GM12878 (cell line): ENCODE data around the gene NDUFA13.

Source experiments
- BMI1 ChIP-seq: fragments of 450-650 bp; IDR thresholded peaks from 2 replicates; pipeline ENCODE4 v1.6.1; 2016; ENCODE audit warnings: mild to moderate bottlenecking, moderate library complexity, borderline replicate concordance
- CHD2 ChIP-seq: IDR thresholded peaks from 2 replicates; pipeline ENCODE4 v1.6.1; 2011; ENCODE audit warnings: low read depth, low read length, improper control_type of control experiment, borderline replicate concordance
- E2F4 ChIP-seq: IDR thresholded peaks from 2 replicates; pipeline ENCODE4 v1.6.1; 2012; ENCODE audit warnings: low read depth, low read length, improper control_type of control experiment
- POLR2A ChIP-seq: IDR thresholded peaks from 2 replicates; pipeline ENCODE4 v1.6.1; 2011; ENCODE audit warnings: low read depth, mild to moderate bottlenecking, low read length
- RUNX3 ChIP-seq: IDR thresholded peaks from 2 replicates; pipeline ENCODE4 v1.6.1; 2012; ENCODE audit warnings: low read length, inconsistent platforms
- ZNF274 ChIP-seq: IDR thresholded peaks from one replicate; pipeline ENCODE4 v1.8.0; 2011; ENCODE audit not compliant: insufficient read length, insufficient read depth
- TF ChIP-seq, protein P1 (sequence below), 3 experiments: IDR thresholded peaks in 2 of 3; conservative IDR thresholded peaks in 1 of 3; 2 replicates each; pipeline ENCODE4 v1.5.1; 2011; ENCODE audit warnings: low read depth in 3 of 3, low read length in 3 of 3, mild to moderate bottlenecking in 3 of 3, control low read depth in 2 of 3, moderate library complexity in 2 of 3, inconsistent platforms in 1 of 3, mixed read lengths in 1 of 3; ENCODE audit not compliant: control insufficient read depth in 2 of 3, insufficient read depth in 1 of 3; ENCODE audit errors: extremely low read depth in 1 of 3
- TF ChIP-seq, protein P2 (sequence below): IDR thresholded peaks from 2 replicates; pipeline ENCODE4 v1.6.1; 2011; ENCODE audit warnings: low read depth, low read length, improper control_type of control experiment, borderline replicate concordance
- TF ChIP-seq, protein P3 (sequence below): IDR thresholded peaks from 2 replicates; pipeline ENCODE4 v1.6.1; 2011; ENCODE audit warnings: borderline replicate concordance, low read depth, mild to moderate bottlenecking, moderate library complexity, mixed read lengths, low read length; ENCODE audit not compliant: insufficient read depth; ENCODE audit errors: extremely low read length

GRCh38 chr19:19538785-19539166, 22.8 kb downstream of the NDUFA13 start:
- TF ChIP-seq POLR2A (no peak), E2F4 (no peak), CHD2 (no peak), RUNX3 (no peak), ZNF274 (no peak), BMI1 (no peak)
- TF ChIP-seq, protein P1, sequence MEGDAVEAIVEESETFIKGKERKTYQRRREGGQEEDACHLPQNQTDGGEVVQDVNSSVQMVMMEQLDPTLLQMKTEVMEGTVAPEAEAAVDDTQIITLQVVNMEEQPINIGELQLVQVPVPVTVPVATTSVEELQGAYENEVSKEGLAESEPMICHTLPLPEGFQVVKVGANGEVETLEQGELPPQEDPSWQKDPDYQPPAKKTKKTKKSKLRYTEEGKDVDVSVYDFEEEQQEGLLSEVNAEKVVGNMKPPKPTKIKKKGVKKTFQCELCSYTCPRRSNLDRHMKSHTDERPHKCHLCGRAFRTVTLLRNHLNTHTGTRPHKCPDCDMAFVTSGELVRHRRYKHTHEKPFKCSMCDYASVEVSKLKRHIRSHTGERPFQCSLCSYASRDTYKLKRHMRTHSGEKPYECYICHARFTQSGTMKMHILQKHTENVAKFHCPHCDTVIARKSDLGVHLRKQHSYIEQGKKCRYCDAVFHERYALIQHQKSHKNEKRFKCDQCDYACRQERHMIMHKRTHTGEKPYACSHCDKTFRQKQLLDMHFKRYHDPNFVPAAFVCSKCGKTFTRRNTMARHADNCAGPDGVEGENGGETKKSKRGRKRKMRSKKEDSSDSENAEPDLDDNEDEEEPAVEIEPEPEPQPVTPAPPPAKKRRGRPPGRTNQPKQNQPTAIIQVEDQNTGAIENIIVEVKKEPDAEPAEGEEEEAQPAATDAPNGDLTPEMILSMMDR (IDR thresholded peaks at IDR 0.05 in 2 of 3, conservative IDR thresholded peaks at IDR 0.05 in 1 of 3; ENCODE audit: control insufficient read depth in 2 of 3, extremely low read depth in 1 of 3, insufficient read depth in 1 of 3, low read depth in 3 of 3, low read length in 3 of 3): no peak
- TF ChIP-seq, protein P2, sequence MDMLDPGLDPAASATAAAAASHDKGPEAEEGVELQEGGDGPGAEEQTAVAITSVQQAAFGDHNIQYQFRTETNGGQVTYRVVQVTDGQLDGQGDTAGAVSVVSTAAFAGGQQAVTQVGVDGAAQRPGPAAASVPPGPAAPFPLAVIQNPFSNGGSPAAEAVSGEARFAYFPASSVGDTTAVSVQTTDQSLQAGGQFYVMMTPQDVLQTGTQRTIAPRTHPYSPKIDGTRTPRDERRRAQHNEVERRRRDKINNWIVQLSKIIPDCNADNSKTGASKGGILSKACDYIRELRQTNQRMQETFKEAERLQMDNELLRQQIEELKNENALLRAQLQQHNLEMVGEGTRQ: no peak
- TF ChIP-seq, protein P3, sequence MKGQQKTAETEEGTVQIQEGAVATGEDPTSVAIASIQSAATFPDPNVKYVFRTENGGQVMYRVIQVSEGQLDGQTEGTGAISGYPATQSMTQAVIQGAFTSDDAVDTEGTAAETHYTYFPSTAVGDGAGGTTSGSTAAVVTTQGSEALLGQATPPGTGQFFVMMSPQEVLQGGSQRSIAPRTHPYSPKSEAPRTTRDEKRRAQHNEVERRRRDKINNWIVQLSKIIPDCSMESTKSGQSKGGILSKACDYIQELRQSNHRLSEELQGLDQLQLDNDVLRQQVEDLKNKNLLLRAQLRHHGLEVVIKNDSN: no peak
